Measurements from ENCODE around the gene CALM3.
"Not testable (repeated sequence)": the region's sequence is repeated elsewhere in the genome, so short reads cannot be mapped to it uniquely, and the experiment has no call there.

The CALM3 gene

GRCh38 chr19:46601318-46602224 lies at the start of gene CALM3:
CALM3 (plus strand) TSS chr19:46601330; CDS start chr19:46601435, 105 bp downstream.
- no peak for DNase-seq

GRCh38 chr19:46552891-46553290 lies 48.2 kb upstream of the CALM3 start:
- no peak for DNase-seq

DNA sequence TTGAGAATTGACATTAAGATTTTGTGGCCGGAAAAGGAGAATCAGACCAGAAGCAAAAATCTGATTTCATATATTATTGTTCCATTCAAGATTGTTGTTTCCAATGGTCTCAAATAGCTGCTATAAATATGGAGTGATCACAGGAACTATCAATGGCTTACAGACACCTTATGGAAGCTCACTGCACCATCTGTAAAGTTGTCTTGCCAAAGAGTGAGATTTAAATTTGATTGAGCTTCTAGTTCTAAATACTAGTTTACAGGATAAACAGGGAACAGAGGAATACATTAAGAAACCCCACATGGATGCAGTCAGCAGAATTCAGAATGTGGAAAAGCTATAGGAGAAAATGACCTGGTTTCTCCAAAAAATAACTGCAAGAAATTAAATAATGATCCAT lies 47.0 kb upstream of the CALM3 start:
- no peak for DNase-seq

- DNase-seq: no peak
These were observed 45.4 kb upstream of the CALM3 start for GRCh38 chr19:46555628-46556280.

DNA sequence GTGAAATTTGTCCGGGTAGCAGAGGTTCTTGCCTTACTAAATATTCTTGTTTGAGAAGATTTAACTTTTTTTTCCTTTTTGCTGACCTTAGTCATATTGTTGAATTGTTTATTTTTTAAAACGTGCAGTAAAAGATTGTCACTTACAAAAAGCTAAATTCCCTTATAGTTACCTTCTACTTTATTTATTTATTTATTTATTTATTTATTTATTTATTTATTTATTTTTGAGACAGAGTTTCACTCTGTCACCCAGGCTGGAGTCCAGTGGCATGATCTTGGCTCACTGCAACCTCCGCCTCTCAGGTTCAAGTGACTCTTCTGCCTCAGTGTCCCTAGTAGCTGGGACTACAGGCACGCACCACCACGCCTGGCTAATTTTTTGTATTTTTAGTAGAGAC lies 44.7 kb upstream of the CALM3 start:
- not testable (repeated sequence) for DNase-seq

DNA sequence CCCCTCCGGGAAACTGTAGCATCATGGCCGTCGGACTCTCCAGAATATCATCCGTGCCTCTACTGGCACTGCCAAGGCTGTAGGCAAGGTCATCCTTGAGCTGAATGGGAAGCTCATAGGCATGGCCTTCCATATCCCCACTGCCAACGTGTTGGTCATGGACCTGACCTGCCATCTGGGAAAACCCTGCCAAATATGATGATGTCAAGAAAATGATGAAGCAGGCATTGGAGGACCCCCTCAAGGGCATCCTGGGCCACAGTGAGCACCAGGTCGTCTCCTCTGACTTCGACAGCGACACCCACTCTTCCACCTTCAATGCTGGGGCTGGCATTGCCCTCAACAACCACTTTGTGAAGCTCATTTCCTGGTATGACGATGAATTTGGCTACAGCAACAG lies 41.9 kb upstream of the CALM3 start:
- no peak for DNase-seq

DNA sequence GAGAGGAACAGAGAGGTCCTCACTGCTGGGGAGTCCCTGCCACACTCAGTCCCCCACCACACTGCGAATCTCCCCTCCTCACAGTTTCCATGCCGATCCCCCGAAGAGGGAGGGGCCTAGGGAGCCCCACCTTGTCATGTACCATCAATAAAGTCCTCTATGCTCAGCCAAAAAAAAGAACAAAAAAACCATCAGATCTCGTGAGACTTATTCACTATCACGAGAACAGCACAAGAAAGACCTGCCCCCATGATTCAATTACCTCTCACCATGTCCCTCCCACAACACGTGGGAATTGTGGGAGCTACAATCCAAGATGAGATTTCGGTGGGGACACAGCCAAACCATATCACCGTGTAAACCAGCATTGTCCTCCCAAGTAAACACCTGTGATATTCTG lies 41.5 kb upstream of the CALM3 start:
- DNase-seq: not testable (repeated sequence)

GRCh38 chr19:46564701-46565100 lies 36.4 kb upstream of the CALM3 start:
- no peak for DNase-seq

DNA sequence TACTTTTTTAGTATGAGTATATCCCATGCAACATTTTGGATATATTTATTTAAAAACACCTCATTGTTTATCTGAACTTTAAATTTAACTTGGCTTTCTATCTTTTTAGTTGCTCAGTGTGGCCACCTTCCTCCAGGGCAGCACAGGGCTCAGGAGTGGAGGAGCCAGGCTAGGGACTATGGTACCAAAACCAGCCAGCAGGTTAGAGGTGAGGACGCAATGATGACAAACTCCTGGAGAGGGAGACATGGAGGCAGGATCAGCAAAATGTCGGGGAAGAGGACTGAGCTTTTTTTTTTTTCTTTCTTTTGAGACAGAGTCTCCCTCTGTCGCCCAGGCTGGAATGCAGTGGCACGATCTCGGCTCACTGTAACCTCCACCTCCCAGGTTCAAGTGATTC lies 29.6 kb upstream of the CALM3 start:
- DNase-seq: no peak

DNA sequence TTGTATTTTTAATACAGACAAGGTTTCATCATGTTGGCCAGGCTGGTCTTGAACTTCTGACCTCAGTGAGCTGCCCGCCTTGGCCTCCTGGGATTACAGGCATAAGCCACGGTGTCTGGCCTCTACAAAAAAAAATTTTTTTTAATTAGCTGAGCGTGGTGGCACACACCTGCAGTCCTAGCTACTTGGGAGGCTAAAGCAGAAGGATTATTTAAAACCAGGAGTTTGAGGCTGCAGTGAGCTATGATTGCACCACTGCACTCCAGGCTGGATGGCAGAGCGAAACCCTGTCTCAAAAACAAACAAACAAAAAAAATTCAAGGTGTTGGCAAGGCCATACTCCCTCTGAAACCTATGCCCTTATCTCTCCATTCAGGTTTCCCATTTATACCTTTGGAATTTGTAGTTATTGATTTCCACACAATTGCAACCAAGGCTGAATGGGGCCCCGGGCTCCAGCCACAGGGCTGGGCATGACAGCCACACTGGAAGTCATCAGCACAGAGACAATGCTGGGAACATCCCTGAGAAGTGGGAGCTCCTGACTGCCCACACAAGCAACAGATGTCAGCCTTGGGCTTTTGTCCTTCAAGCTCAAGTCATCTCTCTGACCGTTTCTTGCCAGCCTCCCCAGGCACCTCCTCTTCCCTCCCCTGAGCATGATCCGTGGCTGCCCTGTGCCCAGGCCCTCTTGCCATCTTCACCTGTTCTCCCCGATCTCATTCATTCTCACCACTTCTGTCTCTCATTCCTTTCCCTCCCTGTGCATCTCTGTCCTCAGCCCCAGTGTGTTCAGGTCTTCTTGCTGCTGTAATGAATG lies 27.2 kb upstream of the CALM3 start:
- DNase-seq: no peak

- no peak for DNase-seq
These were observed 26.6 kb upstream of the CALM3 start for GRCh38 chr19:46574533-46574932.

DNA sequence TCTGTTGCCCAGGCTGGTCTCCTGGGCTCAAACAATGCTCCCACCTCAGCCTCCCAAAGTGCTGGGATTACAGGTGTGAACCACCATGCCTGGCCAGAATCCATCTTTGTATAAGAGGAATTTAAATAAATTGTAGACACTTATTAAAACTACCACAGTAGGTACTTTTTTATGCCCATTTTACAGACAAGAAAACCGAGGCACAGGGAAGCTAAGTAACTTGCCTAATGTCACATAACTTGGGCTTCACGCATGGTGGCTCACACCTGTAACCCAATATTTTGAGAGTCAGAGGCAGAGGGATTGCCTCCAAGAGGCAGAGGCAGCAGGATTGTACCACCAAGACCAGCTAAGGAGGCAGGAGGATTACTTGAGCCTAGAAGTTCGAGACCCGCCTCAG lies 22.7 kb upstream of the CALM3 start:
- DNase-seq: no peak

DNA sequence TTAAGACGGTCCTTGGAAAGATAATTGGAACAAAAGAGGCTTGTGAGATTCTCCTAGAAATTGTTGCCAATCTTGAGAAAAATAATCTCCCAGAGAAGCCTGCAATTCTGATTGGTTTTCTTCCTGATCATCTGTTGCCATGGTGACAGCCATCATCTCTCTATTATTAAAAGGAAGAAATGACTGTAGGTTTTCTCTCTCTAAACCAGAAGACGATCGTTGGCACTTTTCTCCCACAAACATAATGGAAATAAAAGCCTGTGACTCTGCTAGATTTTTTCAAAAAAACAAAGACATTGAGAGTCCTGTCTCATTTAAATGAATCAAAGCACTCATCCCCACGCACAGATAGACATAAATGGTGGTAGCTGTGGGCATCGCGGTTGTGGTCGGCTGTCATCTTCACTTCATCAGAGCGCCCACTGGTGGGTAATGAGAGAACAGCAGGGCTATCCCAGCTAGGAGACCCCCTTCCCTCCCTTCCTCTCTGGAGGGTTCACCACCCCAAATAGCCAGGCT lies 21.7 kb upstream of the CALM3 start:
- no peak for DNase-seq

- DNase-seq: no peak
These were observed 20.9 kb upstream of the CALM3 start for GRCh38 chr19:46580247-46580646.

DNA sequence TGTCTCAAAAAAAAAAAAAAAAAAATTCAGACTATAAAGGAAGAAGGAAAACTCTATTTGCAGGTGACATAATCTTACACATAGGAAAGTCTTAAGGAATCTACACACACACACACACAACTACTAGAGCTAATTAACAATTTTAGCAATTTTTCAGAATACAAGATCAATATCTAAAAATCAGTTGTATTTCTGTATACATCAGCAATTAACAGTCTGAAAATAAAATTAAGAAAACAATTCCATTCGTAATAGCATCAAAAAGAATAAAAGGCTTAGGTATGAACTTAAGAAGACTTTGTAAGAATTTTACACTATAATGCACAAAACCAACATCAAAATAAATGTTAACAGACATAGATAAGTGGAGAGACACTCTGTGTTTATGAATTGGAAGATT lies 15.6 kb upstream of the CALM3 start:
- DNase-seq: no peak

DNA sequence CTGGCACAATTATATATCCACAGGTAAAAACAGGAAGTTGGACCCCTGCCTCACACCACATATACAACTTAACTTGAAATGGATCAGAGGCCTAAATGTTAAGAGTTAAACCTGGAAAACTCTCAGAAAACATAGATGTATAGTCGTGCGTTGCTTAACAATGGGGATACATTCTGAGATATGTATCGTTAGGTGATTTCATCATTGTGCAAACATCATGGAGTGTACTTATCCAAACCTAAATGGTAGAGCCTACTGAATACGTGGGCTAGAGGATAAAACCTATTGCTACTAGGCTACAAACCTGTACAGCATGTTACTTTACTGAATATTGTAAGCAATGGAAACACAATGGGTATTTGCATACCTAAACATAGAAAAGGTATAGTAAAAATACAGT lies 14.8 kb upstream of the CALM3 start:
- no peak for DNase-seq

- DNase-seq: no peak
These were observed 13.3 kb upstream of the CALM3 start for GRCh38 chr19:46587861-46588260.

DNA sequence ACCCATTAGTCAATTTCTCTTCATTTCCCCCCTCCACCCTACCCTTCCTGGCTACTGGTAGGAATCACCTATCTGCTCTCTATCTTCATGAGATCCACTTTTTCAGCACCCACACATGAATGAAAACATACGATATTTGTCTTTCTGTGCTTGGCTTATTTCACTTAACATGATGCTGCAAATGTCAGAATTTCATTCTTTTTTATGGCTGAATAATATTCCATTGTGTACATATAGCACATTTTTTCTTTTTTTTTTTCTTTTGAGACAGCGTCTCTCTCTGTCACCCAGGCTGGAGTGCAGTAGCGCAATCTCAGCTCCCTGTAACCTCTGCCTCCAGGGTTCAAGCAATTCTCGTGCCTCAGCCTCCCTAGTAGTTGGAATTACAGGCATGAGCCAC lies 9.9 kb upstream of the CALM3 start:
- no peak for DNase-seq

DNA sequence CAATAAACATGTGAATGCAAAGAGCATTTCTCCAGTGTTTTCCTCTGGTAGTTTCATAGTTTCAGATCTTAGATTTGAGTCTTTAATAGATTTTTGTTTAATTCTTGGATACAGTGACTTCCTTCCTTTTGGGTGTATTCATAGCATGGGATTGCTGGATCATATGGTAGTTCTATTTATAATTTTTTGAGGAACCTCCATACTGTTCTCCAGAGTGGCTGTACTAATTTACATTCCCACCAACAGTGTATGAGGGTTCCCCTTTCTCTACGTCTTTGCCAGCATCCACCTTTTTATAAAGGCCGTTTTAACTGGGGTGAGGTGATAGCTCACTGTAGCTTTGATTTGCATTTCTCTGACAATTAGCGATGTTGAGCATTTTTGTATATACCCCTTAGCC lies 9.3 kb upstream of the CALM3 start:
- no peak for DNase-seq

GRCh38 chr19:46596008-46596407 lies 5.1 kb upstream of the CALM3 start:
- DNase-seq: no peak

GRCh38 chr19:46598372-46598917 lies 2.7 kb upstream of the CALM3 start:
- DNase-seq: no peak

- DNase-seq: no peak
These were observed 1.3 kb upstream of the CALM3 start for GRCh38 chr19:46599716-46600373.
